Measurements from ENCODE around the gene CACHD1. TPM values are rescaled to one million over a fixed set of nuclear protein-coding genes. Genes with fewer than 3 reads are reported as not detected.

Gene CACHD1
- total and polyA plus RNA-seq, 2 of the 8 experiments (the other 6 are each of a cell fraction or from before 2014, with no cell fraction given): 22.2 to 42.5 TPM

DNA sequence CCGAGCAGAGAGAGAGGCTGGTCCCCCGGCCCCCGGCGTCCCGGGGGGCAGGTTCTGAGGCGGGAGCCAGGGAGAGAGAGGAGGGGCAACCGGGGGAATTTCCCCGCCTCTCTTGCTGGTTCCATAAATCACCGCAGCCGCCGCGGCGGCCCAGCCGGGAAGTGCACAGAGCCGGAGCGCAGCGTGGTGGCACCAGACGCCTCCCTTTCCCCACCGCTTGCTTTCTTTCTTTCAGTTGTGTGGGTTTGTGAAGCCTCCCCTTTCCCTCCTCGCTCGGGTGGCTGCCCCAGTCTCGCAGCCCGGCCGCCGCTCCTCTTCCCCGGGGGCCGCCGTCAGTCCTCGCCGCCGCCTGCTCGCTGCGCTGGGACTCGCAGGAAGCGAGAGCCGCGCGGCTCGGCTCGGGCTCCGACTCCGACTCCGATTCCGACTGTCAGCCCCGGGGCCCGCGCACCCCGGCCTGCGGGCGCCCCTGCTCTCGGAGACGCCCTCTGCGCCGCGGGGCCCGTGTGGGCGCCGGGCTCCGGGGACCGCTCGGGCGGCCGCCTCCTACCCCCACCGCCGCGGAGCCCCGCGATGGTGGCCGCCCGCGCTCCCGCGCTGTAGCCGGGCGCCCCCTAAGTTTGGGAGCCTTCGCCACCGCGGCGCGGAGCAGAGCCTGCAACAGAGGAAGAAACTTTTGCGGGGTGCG, at the start of gene CACHD1 (continued):
- TF ChIP-seq, protein P1, sequence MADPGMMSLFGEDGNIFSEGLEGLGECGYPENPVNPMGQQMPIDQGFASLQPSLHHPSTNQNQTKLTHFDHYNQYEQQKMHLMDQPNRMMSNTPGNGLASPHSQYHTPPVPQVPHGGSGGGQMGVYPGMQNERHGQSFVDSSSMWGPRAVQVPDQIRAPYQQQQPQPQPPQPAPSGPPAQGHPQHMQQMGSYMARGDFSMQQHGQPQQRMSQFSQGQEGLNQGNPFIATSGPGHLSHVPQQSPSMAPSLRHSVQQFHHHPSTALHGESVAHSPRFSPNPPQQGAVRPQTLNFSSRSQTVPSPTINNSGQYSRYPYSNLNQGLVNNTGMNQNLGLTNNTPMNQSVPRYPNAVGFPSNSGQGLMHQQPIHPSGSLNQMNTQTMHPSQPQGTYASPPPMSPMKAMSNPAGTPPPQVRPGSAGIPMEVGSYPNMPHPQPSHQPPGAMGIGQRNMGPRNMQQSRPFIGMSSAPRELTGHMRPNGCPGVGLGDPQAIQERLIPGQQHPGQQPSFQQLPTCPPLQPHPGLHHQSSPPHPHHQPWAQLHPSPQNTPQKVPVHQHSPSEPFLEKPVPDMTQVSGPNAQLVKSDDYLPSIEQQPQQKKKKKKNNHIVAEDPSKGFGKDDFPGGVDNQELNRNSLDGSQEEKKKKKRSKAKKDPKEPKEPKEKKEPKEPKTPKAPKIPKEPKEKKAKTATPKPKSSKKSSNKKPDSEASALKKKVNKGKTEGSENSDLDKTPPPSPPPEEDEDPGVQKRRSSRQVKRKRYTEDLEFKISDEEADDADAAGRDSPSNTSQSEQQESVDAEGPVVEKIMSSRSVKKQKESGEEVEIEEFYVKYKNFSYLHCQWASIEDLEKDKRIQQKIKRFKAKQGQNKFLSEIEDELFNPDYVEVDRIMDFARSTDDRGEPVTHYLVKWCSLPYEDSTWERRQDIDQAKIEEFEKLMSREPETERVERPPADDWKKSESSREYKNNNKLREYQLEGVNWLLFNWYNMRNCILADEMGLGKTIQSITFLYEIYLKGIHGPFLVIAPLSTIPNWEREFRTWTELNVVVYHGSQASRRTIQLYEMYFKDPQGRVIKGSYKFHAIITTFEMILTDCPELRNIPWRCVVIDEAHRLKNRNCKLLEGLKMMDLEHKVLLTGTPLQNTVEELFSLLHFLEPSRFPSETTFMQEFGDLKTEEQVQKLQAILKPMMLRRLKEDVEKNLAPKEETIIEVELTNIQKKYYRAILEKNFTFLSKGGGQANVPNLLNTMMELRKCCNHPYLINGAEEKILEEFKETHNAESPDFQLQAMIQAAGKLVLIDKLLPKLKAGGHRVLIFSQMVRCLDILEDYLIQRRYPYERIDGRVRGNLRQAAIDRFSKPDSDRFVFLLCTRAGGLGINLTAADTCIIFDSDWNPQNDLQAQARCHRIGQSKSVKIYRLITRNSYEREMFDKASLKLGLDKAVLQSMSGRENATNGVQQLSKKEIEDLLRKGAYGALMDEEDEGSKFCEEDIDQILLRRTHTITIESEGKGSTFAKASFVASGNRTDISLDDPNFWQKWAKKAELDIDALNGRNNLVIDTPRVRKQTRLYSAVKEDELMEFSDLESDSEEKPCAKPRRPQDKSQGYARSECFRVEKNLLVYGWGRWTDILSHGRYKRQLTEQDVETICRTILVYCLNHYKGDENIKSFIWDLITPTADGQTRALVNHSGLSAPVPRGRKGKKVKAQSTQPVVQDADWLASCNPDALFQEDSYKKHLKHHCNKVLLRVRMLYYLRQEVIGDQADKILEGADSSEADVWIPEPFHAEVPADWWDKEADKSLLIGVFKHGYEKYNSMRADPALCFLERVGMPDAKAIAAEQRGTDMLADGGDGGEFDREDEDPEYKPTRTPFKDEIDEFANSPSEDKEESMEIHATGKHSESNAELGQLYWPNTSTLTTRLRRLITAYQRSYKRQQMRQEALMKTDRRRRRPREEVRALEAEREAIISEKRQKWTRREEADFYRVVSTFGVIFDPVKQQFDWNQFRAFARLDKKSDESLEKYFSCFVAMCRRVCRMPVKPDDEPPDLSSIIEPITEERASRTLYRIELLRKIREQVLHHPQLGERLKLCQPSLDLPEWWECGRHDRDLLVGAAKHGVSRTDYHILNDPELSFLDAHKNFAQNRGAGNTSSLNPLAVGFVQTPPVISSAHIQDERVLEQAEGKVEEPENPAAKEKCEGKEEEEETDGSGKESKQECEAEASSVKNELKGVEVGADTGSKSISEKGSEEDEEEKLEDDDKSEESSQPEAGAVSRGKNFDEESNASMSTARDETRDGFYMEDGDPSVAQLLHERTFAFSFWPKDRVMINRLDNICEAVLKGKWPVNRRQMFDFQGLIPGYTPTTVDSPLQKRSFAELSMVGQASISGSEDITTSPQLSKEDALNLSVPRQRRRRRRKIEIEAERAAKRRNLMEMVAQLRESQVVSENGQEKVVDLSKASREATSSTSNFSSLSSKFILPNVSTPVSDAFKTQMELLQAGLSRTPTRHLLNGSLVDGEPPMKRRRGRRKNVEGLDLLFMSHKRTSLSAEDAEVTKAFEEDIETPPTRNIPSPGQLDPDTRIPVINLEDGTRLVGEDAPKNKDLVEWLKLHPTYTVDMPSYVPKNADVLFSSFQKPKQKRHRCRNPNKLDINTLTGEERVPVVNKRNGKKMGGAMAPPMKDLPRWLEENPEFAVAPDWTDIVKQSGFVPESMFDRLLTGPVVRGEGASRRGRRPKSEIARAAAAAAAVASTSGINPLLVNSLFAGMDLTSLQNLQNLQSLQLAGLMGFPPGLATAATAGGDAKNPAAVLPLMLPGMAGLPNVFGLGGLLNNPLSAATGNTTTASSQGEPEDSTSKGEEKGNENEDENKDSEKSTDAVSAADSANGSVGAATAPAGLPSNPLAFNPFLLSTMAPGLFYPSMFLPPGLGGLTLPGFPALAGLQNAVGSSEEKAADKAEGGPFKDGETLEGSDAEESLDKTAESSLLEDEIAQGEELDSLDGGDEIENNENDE (IDR thresholded peaks at IDR 0.05; ENCODE audit: insufficient replicate concordance, low read length): no peak
- TF ChIP-seq BACH1 (IDR thresholded peaks at IDR 0.05; ENCODE audit: low read length) (no peak), HDAC2 (IDR thresholded peaks at IDR 0.05; ENCODE audit: borderline replicate concordance in 1 of 2, low read depth in 2 of 2, low read length in 2 of 2) (no peak), SUZ12 (IDR thresholded peaks at IDR 0.05; ENCODE audit: low read length) (no peak), YY1 (IDR thresholded peaks at IDR 0.05; ENCODE audit: low read depth, low read length) (no peak; the same call in 1 of the 2 replicates), KDM1A (IDR thresholded peaks at IDR 0.05; ENCODE audit: borderline replicate concordance, low read length) (no peak), CBX8 (IDR thresholded peaks at IDR 0.05; ENCODE audit: borderline replicate concordance, low read depth, low read length) (no peak), CHD2 (IDR thresholded peaks at IDR 0.05; ENCODE audit: low read length) (no peak), NANOG (IDR thresholded peaks at IDR 0.05; ENCODE audit: insufficient read depth, low read depth, low read length, poor library complexity, severe bottlenecking) (no peak)
- TF ChIP-seq, protein P2, sequence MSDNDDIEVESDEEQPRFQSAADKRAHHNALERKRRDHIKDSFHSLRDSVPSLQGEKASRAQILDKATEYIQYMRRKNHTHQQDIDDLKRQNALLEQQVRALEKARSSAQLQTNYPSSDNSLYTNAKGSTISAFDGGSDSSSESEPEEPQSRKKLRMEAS (IDR thresholded peaks at IDR 0.05): no peak

Measured in H1 (cell line).